ENCODE measurements around the gene PRDX5.
A peak's percentile ranks its signal among the peaks of the same experiment; 100 is the strongest.

Gene PRDX5

DNA sequence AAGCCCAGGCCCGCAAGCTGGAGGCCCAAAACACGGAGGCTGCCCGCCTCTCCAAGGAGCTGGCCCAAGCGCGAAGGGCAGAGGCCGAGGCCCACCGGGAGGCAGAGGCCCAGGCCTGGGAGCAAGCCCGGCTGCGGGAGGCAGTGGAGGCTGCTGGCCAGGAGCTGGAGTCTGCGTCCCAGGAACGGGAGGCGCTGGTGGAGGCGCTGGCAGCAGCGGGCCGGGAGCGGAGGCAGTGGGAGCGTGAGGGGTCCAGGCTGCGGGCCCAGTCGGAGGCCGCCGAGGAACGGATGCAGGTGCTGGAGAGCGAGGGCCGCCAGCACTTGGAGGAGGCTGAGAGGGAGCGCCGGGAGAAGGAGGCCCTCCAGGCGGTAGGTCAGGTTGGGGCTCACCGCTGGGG is 26.9 kb downstream of the PRDX5 start:
- ChIA-PET POLR2A (ENCODE audit: low non-redundant PET) (no interaction called here), CTCF (interaction anchor here (0.6 to 2.0 kb wide), 3 partner anchors 10 to 27 kb away, joined by 3 to 12 read pairs (median 4); partner anchors contain the start of gene PRDX5)
- H3K27ac ChIP-seq = peak overlapping the region; percentile 92
- no peak for DNase-seq (ENCODE audit: low spot score)
- TF ChIP-seq, protein P1, sequence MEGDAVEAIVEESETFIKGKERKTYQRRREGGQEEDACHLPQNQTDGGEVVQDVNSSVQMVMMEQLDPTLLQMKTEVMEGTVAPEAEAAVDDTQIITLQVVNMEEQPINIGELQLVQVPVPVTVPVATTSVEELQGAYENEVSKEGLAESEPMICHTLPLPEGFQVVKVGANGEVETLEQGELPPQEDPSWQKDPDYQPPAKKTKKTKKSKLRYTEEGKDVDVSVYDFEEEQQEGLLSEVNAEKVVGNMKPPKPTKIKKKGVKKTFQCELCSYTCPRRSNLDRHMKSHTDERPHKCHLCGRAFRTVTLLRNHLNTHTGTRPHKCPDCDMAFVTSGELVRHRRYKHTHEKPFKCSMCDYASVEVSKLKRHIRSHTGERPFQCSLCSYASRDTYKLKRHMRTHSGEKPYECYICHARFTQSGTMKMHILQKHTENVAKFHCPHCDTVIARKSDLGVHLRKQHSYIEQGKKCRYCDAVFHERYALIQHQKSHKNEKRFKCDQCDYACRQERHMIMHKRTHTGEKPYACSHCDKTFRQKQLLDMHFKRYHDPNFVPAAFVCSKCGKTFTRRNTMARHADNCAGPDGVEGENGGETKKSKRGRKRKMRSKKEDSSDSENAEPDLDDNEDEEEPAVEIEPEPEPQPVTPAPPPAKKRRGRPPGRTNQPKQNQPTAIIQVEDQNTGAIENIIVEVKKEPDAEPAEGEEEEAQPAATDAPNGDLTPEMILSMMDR (conservative IDR thresholded peaks at IDR 0.05; ENCODE audit: low read depth) = no peak

DNA sequence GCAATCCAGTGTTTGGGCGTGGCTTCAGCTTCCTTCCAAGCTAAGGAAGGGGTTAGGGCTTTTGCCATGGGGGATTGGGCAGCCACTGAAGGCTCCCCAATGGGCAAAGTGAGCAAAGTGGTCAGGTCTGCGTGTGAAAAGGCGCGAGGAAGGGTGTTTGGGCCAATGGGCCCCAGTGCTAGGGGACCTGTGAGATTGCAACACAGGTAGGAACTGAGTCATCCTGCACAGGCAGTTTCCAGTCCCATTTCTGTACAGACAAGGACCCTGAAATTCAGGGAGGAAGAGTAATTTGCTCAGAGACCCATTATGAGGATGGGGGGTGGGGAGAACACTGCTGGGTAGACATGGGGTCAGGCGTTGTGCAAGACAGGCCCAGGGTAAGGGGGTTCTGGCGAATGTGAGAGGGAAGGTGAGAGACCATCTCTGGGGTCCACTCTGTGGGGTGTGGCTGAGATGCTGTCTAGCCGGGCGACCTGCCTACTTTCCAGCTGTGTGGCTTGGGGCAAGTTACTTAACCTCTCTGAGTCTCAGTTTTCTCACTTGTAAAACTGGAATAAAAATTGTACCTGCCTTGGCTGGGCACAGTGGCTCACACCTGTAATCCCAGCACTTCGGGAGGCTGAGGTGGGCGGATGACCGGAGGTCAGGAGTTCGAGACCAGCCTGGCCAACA is 29.4 kb downstream of the PRDX5 start:
- peak; percentile 61 for DNase-seq (ENCODE audit: low spot score)
- POLR2A ChIA-PET (ENCODE audit: low non-redundant PET) = no interaction called here
- TF ChIP-seq, protein P1 (conservative IDR thresholded peaks at IDR 0.05; ENCODE audit: low read depth) = no peak
- CTCF ChIA-PET = interaction anchor here (0.5 to 0.7 kb wide), 2 partner anchors 41 to 104 kb away, joined by 4 read pairs; no protein-coding TSS in a partner anchor
- H3K27ac ChIP-seq = peak overlapping the region; percentile 92

DNA sequence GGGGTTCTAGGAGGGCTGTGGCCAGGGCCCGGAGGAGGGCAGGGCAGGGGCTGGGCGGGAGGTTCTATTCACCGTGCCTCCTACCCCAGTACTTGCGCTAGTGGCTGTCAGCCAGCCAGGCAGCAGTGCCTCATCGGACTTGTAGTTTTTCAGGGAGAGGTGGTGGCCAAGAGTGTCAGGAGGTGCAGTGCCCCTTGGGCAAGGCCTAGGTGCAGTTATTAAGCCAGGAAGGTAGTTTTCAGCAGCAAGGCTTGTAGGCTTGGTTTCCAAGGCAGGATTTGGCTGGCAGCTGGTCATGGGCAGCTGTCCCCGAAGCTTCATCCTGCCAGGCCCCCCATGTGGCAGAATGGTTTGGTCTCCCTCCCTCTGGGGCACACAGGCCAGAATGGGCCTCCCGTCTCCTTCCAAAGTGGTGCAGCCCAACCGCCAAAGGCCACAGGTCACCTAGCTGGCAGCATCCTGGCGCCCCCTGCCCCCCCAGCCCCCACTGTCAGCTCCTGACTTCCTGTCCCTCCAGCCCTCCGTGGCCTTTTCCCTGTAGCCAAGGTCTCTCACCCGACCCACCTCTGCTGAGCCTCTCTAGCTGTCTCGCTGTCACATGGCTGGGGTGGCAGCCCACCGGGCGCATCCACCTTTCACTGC is 30.6 kb downstream of the PRDX5 start:
- TF ChIP-seq, protein P1 (conservative IDR thresholded peaks at IDR 0.05; ENCODE audit: low read depth) = no peak
- no peak for DNase-seq (ENCODE audit: low spot score)
- H3K27ac ChIP-seq = peak overlapping the region; percentile 92
- ChIA-PET CTCF (interaction anchor here (0.6 kb wide), 1 partner anchor 877 kb away, joined by 3 read pairs; no protein-coding TSS in a partner anchor), POLR2A (ENCODE audit: low non-redundant PET) (no interaction called here)

DNA sequence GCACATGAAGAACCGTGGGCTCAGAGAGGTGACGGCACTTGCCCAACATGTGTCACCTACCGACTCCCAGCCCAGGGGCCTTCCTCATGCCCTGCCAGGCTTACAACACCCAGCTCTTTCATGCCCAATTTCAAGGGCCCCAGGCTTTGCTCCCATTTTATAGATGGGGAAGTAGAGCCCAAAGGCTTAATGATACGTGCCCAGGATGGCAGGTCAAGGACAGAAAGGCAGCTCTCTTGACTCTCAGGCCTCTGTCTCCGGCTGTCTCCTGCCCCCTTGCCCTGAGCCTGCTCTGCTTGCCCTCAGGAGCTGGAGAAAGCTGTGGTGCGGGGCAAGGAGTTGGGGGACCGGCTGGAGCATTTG is 31.1 kb downstream of the PRDX5 start:
- TF ChIP-seq, protein P1 (conservative IDR thresholded peaks at IDR 0.05; ENCODE audit: low read depth) = no peak
- CTCF ChIA-PET = interaction anchor here (0.5 to 0.8 kb wide), 3 partner anchors 31 to 876 kb away, joined by 3 to 4 read pairs (median 3); partner anchors contain the start of gene PRDX5
- POLR2A ChIA-PET (ENCODE audit: low non-redundant PET) = no interaction called here
- DNase-seq (ENCODE audit: low spot score) = no peak
- peak overlapping the region; percentile 92 for H3K27ac ChIP-seq

DNA sequence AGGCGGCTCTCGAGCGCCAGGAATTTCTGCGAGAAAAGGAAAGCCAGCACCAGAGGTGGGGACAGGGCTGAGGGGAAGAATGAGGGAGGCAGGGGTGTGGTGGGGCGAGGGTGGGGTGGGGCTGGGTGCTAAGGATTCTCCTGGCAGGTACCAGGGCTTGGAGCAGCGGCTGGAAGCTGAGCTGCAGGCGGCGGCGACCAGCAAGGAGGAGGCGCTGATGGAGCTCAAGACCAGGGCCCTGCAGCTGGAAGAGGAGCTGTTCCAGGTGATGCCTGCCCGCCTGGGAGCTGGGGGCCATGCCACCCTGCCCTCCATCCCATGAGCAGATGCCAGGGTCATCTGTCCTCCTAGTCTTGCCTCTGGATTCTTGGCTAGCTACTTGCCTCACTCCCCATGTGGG is 31.5 kb downstream of the PRDX5 start:
- DNase-seq (ENCODE audit: low spot score) = no peak
- peak overlapping the region; percentile 92 for H3K27ac ChIP-seq
- TF ChIP-seq, protein P1 (conservative IDR thresholded peaks at IDR 0.05; ENCODE audit: low read depth) = no peak
- ChIA-PET POLR2A (ENCODE audit: low non-redundant PET) (no interaction called here), CTCF (interaction anchor here (0.5 to 0.8 kb wide), 3 partner anchors 32 to 205 kb away, joined by 3 to 4 read pairs (median 4); partner anchors contain the start of gene PRDX5)

DNA sequence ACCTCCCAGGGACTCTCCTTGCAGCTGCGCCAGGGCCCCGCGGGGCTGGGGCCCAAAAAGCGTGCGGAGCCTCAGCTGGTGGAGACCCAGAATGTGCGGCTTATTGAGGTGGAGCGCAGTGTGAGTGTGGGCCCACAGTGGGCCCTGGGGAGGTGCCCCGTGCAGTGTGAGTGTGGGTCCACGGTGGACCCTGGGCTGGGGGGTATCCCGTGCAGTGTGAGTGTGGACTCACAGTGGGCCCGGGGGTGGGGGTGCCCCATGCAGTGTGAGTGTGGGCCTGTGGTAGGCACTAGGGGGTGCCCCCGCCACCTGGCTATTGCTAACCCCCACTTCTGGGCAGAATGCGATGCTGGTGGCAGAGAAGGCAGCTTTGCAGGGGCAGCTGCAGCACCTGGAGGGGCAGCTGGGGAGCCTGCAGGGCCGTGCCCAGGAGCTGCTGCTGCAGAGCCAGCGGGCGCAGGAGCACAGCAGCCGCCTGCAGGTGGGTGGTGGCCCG is 33.3 kb downstream of the PRDX5 start:
- CTCF ChIA-PET = interaction anchor here (0.6 kb wide), 1 partner anchor 50 kb away, joined by 3 read pairs; no protein-coding TSS in a partner anchor
- POLR2A ChIA-PET (ENCODE audit: low non-redundant PET) = no interaction called here
- H3K27ac ChIP-seq = peak overlapping the region; percentile 92

More for the DNA sequence above, 33.3 kb downstream of the PRDX5 start:
- no peak for DNase-seq (ENCODE audit: low spot score)
- TF ChIP-seq, protein P1 (conservative IDR thresholded peaks at IDR 0.05; ENCODE audit: low read depth) = no peak

All from RWPE1 (cell line).